Measurements from ENCODE around the gene CACNA1I.

Gene CACNA1I

DNA sequence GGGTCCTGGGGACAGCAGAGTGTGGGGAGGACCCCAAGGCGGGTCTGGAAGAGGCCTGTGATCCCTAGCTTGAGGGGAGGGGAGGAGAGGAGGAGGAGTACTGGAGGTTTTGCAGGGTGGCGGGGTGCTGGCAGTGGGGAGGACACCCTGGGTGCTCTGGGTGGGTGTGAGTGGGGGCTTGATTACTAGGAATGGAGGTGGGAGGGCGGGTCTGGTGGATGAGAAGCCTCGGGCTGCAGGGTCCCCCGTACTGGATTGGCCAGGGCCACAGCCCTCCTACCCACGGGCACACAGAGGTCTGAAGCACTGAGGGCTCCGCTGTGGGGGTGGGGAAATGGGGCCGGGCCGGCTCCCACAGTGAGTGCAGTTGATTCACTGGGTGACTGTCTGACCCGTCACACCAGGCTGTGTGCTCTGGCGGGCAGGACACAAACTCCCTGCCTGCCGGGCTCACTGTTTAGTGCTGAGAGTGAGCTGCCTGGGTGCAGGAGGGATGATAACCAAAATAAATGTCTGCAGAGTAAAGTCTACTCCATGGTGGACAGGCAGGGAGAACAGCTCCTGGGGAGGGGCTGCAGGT lies 114.2 kb downstream of the CACNA1I start:
- in situ Hi-C loops (cut with MboI; ENCODE audit: low sequenced_read_pairs) = no loop called here

GRCh38 chr22:39685336-39686177 lies 115.0 kb downstream of the CACNA1I start:
- in situ Hi-C loops (cut with MboI; ENCODE audit: low sequenced_read_pairs) = no loop called here

DNA sequence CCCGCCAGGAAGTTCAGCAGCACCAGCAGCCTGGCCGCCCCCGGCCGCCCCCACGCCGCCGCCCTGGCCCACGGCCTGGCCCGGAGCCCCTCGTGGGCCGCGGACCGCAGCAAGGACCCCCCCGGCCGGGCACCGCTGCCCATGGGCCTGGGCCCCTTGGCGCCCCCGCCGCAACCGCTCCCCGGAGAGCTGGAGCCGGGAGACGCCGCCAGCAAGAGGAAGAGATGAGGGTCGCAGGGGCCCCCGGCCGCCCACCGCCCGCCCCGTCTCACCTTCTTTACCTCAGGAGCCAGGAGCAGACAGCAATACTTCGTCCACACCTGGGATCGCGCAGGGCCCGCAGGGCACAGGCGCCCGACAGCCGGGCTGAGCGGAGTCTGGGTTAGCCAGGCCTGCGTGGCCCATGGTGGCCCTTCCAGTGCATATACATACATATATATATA lies 115.6 kb downstream of the CACNA1I start:
- in situ Hi-C loops (cut with MboI; ENCODE audit: low sequenced_read_pairs) = no loop called here

- in situ Hi-C loops (cut with MboI; ENCODE audit: low sequenced_read_pairs) = no loop called here
These were observed 116.4 kb downstream of the CACNA1I start for GRCh38 chr22:39686776-39687525.

DNA sequence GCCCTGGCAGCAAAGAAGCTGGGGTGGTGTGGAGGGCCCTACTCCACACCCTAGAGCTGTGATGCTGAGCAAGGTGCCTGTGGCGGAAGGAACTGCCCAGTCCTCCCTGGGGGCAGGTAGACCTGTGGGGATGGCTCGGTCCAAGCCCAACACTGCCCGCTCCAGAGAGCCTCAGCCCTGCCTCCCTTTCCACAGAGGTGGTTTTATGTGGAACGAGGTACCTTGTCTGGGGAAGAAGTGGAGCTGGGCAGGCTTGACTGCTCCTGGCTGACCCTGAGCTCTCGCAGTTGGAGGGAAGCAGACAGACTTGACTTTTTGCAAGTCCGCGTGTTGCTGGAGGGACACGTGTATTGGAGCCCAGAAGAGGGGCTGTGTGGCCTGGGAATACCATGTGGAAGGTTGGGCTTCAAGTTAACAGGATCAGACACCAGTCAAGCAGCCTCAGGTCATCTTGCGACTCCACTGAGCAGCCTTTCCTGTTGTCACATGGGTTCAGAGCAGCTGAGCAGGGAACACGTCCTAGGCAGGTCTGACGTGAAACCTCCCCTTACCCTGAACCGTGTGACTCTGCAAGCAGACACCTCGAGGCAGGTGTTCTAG lies 117.7 kb downstream of the CACNA1I start:
- in situ Hi-C loops (cut with MboI; ENCODE audit: low sequenced_read_pairs) = no loop called here

GRCh38 chr22:39689421-39689820 lies 118.9 kb downstream of the CACNA1I start:
- in situ Hi-C loops (cut with MboI; ENCODE audit: low sequenced_read_pairs) = no loop called here

- in situ Hi-C loops (cut with MboI; ENCODE audit: low sequenced_read_pairs) = no loop called here
These were observed 120.5 kb downstream of the CACNA1I start for GRCh38 chr22:39690881-39691605.

- in situ Hi-C loops (cut with MboI; ENCODE audit: low sequenced_read_pairs) = no loop called here
These were observed 123.5 kb downstream of the CACNA1I start for GRCh38 chr22:39693943-39694500.

DNA sequence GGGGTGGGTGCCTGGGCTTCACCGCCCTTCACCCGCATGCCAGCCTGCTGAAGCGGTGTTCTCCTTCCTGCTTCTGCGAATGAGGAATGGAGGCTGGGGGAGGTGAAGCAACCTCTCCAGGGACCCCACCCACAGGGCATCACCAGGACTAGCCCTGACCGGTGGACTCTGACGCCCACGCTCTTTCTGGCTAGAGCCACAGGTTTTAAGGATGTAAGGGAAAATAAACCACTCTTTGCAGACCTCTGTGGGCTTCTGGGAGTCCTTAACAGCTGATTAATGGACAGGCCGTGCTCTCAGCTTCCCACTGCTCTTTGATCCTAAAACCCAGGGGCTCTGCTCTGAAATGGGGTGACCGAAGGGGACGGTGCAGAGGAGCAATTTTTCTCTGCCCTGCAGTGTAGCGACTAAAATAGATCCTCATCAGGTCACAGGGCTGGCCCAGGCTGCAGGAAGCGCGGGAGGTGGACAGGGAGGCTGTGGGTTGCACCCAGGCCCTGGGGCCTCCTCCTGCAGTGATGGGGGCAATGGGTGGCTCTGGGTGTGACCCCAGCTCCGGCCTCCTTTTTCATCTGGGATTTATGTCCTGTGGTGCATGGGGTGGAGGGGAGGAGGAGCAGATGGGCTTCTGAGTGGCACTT lies 127.4 kb downstream of the CACNA1I start:
- in situ Hi-C loops (cut with MboI; ENCODE audit: low sequenced_read_pairs) = no loop called here

DNA sequence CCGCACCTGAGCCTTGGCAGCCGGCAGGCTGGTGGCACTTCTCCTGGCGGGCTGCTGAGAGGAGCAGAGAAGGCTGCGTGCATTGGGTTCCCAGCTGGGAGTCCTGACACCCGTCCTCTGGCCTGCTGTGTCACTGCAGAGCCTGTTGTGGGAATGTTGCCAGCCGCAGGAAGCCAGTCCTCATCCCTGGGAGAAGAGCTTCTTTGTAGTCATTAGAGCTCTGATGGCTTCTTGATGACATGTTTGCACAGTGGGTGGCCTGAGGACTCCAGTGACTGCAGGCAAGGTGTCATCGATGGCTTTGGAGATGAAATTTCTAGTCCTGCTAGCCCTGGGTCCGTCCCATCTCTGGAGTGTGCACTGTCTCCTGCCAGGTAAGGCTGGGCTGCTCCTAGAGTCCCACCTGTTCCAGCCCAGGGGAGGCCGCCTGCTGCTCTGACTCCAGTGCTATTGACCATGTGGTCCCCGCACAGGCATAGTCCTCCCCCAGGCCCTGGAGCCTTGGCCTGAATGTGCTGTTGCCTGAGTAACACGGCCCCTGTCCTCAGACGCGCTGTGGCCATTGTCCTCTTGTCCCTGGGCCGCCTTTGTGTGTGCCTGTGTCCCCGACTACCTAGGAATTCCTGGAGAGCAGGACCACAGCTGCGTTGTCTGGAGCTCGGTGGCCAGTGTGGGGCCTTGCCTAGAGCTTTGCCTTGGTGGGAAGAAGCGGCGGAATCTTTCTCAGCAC lies 129.2 kb downstream of the CACNA1I start:
- in situ Hi-C loops (cut with MboI; ENCODE audit: low sequenced_read_pairs) = no loop called here

GRCh38 chr22:39700565-39700964 lies 130.0 kb downstream of the CACNA1I start:
- in situ Hi-C loops (cut with MboI; ENCODE audit: low sequenced_read_pairs) = no loop called here

GRCh38 chr22:39703091-39703490 lies 132.5 kb downstream of the CACNA1I start:
- in situ Hi-C loops (cut with MboI; ENCODE audit: low sequenced_read_pairs) = no loop called here

DNA sequence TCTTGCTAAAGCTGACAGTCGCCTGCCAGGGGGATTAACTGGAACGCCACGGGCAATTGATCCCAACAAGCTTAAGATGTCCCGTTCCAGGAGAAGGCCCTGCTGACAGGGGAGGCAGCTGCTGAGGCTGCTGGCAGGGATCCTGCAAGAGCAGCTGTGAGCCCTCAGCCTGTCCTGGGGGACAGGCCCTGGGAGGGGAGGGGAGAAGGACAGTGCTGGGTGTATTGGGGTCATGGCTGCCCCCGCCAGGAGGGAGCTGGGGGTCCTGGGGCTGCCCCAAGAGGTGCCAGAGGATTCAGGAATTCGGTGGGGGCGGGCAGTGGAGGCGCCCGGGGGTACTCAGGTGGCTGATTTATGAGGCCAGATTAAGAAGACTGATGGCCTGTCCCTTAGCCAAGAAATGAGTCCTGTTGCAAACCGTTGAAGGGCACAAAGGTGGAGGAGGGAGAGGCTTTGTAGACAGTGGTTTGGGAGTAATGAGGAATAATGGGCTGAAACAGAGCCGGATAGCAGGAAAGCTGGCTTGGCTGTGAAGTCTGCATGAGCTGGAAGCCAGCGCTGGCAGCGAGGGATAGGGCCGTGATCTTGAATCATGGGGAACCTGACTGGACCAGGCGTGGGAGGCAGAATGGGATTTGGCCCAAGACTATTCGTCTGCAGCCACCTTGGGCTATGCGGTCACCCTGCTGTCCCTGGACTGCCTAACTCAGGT lies 133.5 kb downstream of the CACNA1I start:
- in situ Hi-C loops (cut with MboI; ENCODE audit: low sequenced_read_pairs) = no loop called here

DNA sequence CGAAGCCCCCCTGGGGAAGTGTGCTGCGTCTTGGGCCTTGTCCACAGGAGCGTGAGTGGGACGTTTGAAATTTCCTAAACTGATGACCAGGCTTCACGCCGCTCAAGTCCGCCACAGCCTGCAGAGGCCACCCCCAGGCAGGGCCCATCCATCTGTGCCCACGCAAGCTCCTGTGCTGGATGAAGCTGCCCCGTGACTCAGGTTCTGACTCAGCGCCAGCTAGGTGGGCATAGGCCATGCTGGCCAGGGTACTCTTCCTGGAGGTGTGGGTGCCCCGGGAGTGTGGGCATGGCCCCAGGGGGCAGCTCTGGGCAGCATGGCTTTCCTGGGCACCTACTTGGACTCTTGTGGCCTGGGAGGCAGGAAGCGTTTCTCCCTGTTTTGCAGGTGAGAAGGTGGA lies 134.8 kb downstream of the CACNA1I start:
- in situ Hi-C loops (cut with MboI; ENCODE audit: low sequenced_read_pairs) = no loop called here

- in situ Hi-C loops (cut with MboI; ENCODE audit: low sequenced_read_pairs) = no loop called here
These were observed 136.0 kb downstream of the CACNA1I start for GRCh38 chr22:39706376-39707140.

GRCh38 chr22:39707351-39707750 lies 136.8 kb downstream of the CACNA1I start:
- in situ Hi-C loops (cut with MboI; ENCODE audit: low sequenced_read_pairs) = no loop called here

GRCh38 chr22:39707816-39708215 lies 137.3 kb downstream of the CACNA1I start:
- in situ Hi-C loops (cut with MboI; ENCODE audit: low sequenced_read_pairs) = no loop called here

Data from HL-60/S4 treated with retinoic acid at 250 ng/mL for 4 days and 3 days (cell line).